ENCODE results near the gene ZFX.

The ZFX gene

GRCh38 chrX:24203072-24203808, 53.7 kb downstream of the ZFX start:
- no peak for DNase-seq

GRCh38 chrX:24204331-24204730, 54.8 kb downstream of the ZFX start:
- no peak for DNase-seq

GRCh38 chrX:24204958-24205357, 55.4 kb downstream of the ZFX start:
- no peak for DNase-seq

GRCh38 chrX:24207826-24208225, 58.3 kb downstream of the ZFX start:
- DNase-seq = no peak

GRCh38 chrX:24208496-24209240, 59.1 kb downstream of the ZFX start:
- DNase-seq = no peak

- no peak for DNase-seq
Observed at GRCh38 chrX:24210190-24210589, 60.7 kb downstream of the ZFX start.

- DNase-seq = no peak
Observed at GRCh38 chrX:24214568-24214967, 65.0 kb downstream of the ZFX start.

- DNase-seq = no peak
Observed at GRCh38 chrX:24215272-24215671, 65.7 kb downstream of the ZFX start.

GRCh38 chrX:24216037-24216436, 66.5 kb downstream of the ZFX start:
- DNase-seq = no peak

- no peak for DNase-seq
Observed at GRCh38 chrX:24216827-24217226, 67.3 kb downstream of the ZFX start.

- DNase-seq = no peak
Observed at GRCh38 chrX:24219320-24219719, 69.8 kb downstream of the ZFX start.

- no peak for DNase-seq
Observed at GRCh38 chrX:24221872-24222271, 72.3 kb downstream of the ZFX start.

GRCh38 chrX:24225265-24225664, 75.7 kb downstream of the ZFX start:
- no peak for DNase-seq

GRCh38 chrX:24226176-24226575, 76.6 kb downstream of the ZFX start:
- no peak for DNase-seq

GRCh38 chrX:24228596-24228995, 79.1 kb downstream of the ZFX start:
- no peak for DNase-seq

- no peak for DNase-seq
Observed at GRCh38 chrX:24229400-24229879, 79.9 kb downstream of the ZFX start.

GRCh38 chrX:24229976-24230375, 80.4 kb downstream of the ZFX start:
- no peak for DNase-seq

GRCh38 chrX:24231131-24231540, 81.6 kb downstream of the ZFX start:
- DNase-seq = no peak

GRCh38 chrX:24231641-24232179, 82.2 kb downstream of the ZFX start:
- DNase-seq = no peak

- no peak for DNase-seq
Observed at GRCh38 chrX:24232796-24233195, 83.3 kb downstream of the ZFX start.

- DNase-seq = no peak
Observed at GRCh38 chrX:24235084-24235710, 85.7 kb downstream of the ZFX start.

GRCh38 chrX:24241822-24242648, 92.5 kb downstream of the ZFX start:
- DNase-seq = no peak
